T1000 (cell line): ENCODE results near the gene SH3TC2.
A peak's percentile ranks its signal among the peaks of the same experiment; 100 is the strongest.

Source experiments
- DNase-seq: peaks from one replicate; lab custom pipeline; 2025; ENCODE audit warnings: mixed read lengths; lab: John Stamatoyannopoulos, UW

Gene SH3TC2

DNA sequence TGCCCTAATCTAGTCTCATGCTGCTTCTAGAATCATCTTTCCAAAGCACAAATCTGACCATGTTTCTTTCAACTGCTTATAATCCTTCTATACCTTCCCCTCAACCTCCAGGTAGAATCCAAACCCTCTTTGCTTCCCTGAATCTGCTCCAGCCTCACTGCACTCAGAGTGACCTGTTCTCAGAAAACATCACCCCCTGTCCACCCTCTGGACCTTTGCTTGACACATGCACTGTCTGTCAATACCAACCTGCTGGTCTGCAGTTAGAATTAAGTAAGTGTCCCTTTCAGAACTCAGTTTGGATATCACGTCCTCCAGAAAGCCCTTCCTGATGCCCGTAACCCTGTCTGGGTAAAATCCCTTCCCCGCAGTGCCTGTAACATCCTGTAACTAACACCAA lies 63.1 kb downstream of the SH3TC2 start:
- no peak for DNase-seq

DNA sequence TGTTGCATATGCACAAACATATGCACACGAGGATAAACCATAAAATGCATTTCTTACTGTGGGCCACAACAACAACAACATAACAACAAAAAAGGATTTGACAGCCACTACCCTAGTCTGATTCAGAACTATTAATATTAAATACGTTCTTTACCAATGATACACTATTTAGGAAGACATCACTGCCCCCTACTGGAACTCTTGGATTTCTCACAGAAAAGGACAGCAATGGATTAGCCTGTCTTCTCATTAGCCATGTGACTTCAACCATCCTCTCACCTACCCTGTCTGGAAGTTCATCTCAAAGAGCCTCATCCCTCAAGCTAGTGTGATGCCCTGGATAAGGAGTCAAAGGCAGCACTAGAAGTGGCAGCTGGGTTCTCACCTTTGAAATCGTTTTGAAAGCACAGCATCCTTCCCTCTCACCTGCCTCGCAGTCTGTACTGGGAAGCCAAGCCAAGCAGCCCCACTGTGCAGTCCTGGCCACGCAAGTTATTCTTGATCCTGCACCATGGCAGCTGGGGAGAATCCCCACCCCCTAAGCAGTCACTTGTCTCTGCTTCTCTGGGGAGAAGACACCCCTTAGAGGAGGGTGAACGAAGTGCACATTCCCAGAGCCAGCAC lies 64.6 kb downstream of the SH3TC2 start:
- DNase-seq: no peak

GRCh38 chr5:148996270-148996669 lies 66.6 kb downstream of the SH3TC2 start:
- DNase-seq: no peak

DNA sequence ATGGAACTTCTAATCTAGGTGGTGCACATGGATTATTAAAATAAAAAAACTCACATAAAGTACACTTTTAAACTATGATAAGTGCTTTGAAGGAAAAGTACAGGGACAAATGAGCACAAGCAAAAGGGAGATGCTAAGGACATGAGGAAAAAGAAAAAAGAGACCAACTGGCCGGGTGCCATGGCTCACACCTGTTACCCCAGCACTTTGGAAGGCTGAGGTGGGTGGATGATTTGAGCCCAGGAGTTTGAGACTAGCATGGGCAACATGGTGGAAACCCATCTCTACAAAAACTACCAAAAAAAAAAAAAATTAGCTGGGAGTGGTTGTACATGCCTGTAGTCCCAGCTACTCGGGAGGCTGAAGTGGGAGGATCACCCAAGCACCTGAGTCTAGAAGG lies 67.1 kb downstream of the SH3TC2 start:
- DNase-seq: no peak

DNA sequence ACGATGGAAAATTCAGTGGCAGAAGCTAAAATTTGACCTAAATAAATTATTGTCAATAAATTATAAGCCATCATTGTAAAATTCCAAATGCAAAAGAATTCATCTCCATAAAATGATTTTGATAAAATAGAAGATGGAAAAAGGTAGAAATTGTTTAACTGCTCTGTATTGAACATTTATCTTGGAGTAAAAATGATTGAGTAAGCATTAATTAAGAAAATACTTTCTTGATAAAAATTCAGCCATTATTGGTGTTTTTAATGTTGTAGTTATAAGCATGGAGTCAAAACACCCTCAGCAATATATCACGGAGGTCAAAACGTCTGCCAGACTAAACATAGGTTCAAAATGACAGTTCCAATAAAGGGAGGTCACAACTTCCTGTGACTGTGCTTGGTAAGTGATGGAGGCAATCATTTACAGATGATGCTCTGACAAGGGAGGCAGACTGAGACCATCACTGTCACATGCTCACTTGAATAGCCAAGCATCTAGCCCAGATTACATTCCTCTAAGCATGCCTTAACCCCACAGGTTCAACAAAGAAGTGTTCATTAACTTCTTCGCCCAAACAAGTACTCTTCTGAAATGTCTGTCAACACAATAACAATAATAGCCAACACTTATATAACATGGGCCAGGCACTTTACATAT lies 69.5 kb downstream of the SH3TC2 start:
- DNase-seq: no peak

GRCh38 chr5:148992265-148992664 lies 70.6 kb downstream of the SH3TC2 start:
- no peak for DNase-seq

DNA sequence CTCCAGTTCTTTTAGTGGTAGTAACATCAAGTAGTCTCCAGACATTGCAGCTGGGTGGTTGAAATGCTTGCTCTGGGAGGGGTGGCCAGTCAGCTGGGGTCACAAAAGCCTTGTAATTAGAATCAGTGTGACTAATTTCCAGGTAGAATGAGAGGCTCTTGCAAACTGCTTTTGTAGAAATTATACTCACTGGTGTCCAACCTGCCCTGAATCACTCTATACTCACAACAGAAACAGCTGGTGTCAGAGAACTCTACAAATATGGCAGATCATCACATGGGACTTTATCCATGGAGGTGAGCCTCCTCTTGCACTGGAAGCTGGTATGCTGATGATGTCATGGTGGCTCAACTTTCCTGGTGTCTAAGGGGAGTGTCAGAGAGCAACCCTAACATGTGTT lies 71.3 kb downstream of the SH3TC2 start:
- no peak for DNase-seq

GRCh38 chr5:148990817-148991216 lies 72.0 kb downstream of the SH3TC2 start:
- no peak for DNase-seq

- DNase-seq: no peak
These were observed 73.3 kb downstream of the SH3TC2 start for GRCh38 chr5:148989567-148989966.

DNA sequence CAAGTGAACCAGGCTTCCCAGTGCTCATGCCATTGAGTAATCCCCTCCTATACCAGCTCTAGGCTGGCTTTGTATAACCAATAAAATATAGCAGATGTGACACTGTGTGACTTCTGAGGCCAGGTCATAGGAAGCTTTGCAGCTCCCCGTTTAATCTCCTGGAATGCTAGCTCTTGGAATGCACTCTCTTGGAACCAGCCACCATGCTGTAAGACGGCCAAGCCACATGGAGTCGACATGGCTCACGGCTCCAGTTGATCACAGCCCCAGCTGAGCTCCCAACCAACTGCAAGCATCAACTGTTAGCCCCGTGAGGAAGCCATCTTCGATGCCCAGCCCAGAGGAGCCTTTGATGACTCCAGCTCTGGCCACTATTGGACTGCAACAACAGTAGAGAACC lies 74.5 kb downstream of the SH3TC2 start:
- DNase-seq: no peak

DNA sequence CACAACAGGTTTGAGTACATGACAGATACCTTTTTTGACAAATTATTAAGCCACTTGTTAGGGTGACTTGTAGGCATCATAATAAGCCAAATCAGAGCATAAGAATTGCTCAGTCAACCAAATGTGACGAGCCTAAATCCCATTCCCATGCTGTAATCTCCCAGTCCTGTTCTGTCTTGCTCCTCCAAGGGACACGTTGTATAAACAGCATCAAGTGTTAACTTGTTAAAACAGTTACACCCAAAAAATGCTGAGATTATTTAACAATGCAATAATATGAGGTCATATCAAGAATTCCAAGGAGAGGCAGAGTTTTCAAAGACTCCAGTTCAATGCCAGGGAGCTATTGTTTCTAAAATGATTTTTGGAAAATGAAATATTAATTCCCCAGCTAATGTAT lies 76.2 kb downstream of the SH3TC2 start:
- DNase-seq: no peak

DNA sequence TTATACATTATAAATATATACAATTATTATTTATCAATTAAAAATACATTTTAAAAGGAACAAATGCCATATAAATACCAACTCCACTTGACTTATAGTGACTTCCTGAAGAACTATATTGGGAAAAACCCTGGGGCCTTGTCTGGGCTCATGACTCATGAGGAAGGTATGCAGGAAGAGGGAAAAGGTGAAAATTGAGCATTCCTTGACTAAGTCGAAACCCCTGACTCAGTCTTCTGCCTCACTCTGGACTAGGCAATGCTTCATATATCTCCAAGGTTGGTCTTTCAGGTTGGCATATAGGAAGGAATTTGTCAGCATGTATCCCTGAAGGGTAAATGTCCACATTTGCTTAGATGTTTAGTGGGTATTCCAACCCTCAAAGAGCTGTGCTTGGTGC lies 78.5 kb downstream of the SH3TC2 start:
- peak; percentile 38 for DNase-seq

DNA sequence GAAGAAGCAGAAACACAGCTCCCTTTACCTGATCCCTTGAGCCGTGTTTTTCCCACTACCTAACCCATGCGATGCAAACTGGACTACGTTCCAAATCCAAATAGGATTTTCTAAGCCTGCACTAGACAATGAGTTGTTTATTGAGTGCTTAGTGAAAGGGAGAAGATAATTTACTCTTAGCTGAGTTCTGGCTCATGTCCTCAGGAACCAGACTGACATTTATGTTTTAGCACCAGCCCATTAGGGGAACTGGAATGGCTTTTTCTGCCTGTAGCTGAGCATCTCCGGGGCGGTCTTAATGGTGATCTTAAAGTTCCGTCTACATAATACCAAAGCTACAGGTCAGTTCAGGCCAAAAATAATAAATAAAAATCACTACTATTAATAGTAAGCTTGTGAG lies 81.5 kb downstream of the SH3TC2 start:
- DNase-seq: no peak

- no peak for DNase-seq
These were observed 82.1 kb downstream of the SH3TC2 start for GRCh38 chr5:148980731-148981130.

DNA sequence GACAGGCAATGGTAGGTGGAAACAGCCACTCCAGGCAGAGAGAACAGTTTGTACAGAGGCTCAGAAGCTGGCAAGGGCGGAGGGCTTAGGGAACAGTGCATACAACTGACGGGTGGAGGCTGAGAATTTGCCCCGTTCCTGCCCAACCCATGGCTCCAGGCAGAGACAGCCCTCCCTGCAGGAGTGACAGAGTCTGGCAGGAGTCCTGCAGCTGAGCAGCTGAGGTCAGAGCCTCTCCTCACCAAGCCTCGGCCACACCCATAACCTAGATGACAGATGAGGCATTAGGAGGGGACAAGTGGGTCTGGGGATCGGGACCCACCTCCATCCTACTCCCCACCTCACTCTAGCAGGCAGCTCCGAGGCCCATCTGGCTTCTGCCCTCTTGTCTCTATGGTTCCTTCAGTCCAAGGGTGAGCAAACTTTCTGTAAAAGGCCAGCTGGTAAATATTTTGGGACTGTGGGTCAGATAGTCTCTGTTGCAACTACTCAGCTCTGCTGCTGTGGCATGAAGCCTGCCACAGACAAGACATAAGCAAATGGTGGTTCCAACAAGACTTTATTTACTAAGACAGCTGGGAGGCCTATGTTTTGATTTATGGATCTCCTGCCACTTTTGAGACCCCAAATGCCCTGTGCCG lies 83.7 kb downstream of the SH3TC2 start:
- no peak for DNase-seq

GRCh38 chr5:148978370-148979082 lies 84.3 kb downstream of the SH3TC2 start:
- DNase-seq: no peak

GRCh38 chr5:148976569-148977381 lies 86.1 kb downstream of the SH3TC2 start:
- no peak for DNase-seq

- DNase-seq: no peak
These were observed 88.1 kb downstream of the SH3TC2 start for GRCh38 chr5:148974642-148975327.

GRCh38 chr5:148973455-148973854 lies 89.4 kb downstream of the SH3TC2 start:
- no peak for DNase-seq

- peak; percentile 30 for DNase-seq
These were observed 89.9 kb downstream of the SH3TC2 start for GRCh38 chr5:148972974-148973374.

DNA sequence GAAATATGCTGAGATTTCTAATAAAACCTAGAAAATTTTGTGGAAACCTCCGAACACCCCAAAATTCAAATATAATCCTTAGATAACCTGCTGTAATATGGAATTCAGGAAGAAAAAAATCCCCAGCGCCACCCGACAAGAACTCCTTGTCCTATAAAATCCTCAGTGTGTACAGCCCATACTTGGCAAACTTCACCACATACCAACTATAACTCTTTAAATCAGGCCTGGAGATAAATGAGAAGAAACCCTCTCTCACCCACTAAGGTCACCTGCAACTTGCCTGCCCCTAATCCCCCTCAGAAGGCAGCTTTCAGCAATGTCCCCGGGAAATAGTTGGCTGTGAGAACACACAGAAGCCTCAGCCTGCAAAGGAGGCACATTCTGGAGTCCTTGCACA lies 90.5 kb downstream of the SH3TC2 start:
- no peak for DNase-seq
